ENCODE results near the gene UNC5CL.

The UNC5CL gene

GRCh38 chr6:41002168-41002567 lies 36.9 kb downstream of the UNC5CL start:
- no peak for DNase-seq

- no peak for DNase-seq
Observed at GRCh38 chr6:41000248-41000647, 38.8 kb downstream of the UNC5CL start.

GRCh38 chr6:40999569-40999968 lies 39.5 kb downstream of the UNC5CL start:
- DNase-seq: peak; percentile 25

GRCh38 chr6:40998661-40999060 lies 40.4 kb downstream of the UNC5CL start:
- no peak for DNase-seq

GRCh38 chr6:40997234-40997957 lies 41.6 kb downstream of the UNC5CL start:
- DNase-seq: no peak

GRCh38 chr6:40996591-40997233 lies 42.3 kb downstream of the UNC5CL start:
- no peak for DNase-seq

GRCh38 chr6:40992746-40993145 lies 46.3 kb downstream of the UNC5CL start:
- no peak for DNase-seq

- no peak for DNase-seq
Observed at GRCh38 chr6:40990301-40990700, 48.7 kb downstream of the UNC5CL start.

- no peak for DNase-seq
Observed at GRCh38 chr6:40989204-40990169, 49.5 kb downstream of the UNC5CL start.

GRCh38 chr6:40988634-40989033 lies 50.4 kb downstream of the UNC5CL start:
- no peak for DNase-seq

GRCh38 chr6:40986921-40987819 lies 51.9 kb downstream of the UNC5CL start:
- DNase-seq: no peak

- no peak for DNase-seq
Observed at GRCh38 chr6:40986364-40986763, 52.7 kb downstream of the UNC5CL start.

- no peak for DNase-seq
Observed at GRCh38 chr6:40983752-40984151, 55.3 kb downstream of the UNC5CL start.

- DNase-seq: no peak
Observed at GRCh38 chr6:40982917-40983316, 56.1 kb downstream of the UNC5CL start.

- DNase-seq: no peak
Observed at GRCh38 chr6:40978687-40979289, 60.2 kb downstream of the UNC5CL start.

- no peak for DNase-seq
Observed at GRCh38 chr6:40977695-40978094, 61.3 kb downstream of the UNC5CL start.

- no peak for DNase-seq
Observed at GRCh38 chr6:40977085-40977484, 61.9 kb downstream of the UNC5CL start.
